Head of caudate nucleus (tissue), 42 donors: ENCODE data around the gene LHFPL5.

ENCODE experiments used
- DNase-seq, 42 donors: peaks; one replicate each; pipeline versions ENCODE4 v3.0.0 to v3.0.0-alpha.2; 2020 to 2021; ENCODE audit warnings: mixed read lengths in 7 of 42
- intact Hi-C: fragments of 100-400 bp; cut with DNase I; formaldehyde crosslinking; loops from one replicate; pipeline ENCODE4 v1.15.0; 2022

Gene LHFPL5

DNA sequence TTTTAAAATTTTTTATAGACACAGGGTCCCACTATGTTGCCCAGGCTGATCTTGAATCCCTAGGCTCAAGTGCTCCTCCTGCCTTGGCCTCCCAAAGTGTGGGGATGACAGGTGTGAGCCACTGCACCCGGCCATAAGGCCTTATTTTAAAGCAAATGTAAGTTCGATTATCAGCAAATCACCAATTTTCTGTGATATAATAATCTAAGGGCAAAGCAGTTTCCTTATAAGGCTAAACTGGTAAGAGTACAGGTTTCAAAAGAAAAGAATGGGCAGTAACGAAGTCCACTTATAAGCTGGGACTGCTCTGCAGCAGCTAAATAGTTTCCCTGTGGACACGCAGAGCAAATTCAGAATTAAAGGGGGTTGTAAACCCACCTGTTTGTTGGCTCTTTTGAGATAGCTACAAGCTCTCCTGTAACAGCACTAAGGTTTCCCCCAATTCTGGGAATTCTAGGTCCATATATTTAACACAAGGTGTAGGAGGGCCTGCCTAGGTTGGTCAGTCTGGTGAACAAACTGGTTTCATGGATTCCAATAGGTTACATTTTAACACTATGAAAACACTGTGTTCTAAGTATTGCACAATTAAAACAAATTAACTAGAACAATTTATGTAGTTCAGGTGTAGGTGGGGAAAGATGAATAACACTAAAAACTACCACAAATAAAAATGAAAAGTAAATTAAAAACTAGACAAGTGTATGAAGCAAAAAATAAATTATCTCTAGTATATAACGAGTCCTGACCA lies 26.3 kb downstream of the LHFPL5 start:
- intact Hi-C loops: no loop called here
- no peak for DNase-seq

DNA sequence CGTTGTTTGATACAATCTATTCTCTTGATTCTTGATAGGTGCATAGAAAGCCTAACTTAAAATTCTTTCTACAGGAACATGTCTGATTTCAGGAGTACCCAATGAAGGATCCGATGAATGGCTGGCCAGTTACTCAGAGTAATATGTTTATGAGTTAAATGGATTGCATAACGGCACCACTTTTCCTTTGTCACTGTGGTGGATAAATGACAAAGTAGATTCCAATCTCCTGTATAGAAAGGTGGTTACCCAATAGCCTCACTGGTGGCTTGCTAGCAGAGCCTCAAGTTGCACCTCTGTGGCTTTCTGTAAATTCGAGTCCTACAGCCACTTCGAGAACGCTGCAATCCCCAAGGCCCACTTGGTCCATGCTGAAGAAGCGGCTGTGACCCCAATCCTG lies 28.4 kb downstream of the LHFPL5 start:
- intact Hi-C loops: no loop called here
- DNase-seq: no peak

- intact Hi-C loops: no loop called here
- no peak for DNase-seq
Measured at GRCh38 chr6:35839019-35839418, 33.9 kb downstream of the LHFPL5 start.

- intact Hi-C loops: no loop called here
- DNase-seq: no peak
Measured at GRCh38 chr6:35842381-35842780, 37.2 kb downstream of the LHFPL5 start.

DNA sequence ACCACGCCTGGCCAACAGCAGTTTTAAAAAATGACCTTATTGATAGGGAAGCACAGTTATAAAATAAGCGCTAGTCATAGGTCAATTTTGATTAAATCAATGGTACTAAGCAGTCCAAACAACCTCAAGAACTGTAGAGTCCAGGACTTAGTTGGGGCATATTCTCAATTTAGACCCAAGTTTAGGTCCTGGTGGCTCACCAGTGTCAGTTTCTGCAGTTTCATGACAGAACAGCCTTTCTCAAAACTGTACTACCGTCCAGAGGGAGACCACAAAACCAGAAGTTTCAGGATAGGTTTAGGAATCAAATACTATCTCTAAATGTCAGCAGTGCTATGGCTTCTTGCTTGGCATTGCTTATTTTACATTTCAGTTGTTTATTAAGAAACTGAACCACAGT lies 39.1 kb downstream of the LHFPL5 start:
- DNase-seq: no peak
- intact Hi-C loops: no loop called here

GRCh38 chr6:35850208-35850607 lies 45.1 kb downstream of the LHFPL5 start:
- no peak for DNase-seq
- intact Hi-C loops: no loop called here

DNA sequence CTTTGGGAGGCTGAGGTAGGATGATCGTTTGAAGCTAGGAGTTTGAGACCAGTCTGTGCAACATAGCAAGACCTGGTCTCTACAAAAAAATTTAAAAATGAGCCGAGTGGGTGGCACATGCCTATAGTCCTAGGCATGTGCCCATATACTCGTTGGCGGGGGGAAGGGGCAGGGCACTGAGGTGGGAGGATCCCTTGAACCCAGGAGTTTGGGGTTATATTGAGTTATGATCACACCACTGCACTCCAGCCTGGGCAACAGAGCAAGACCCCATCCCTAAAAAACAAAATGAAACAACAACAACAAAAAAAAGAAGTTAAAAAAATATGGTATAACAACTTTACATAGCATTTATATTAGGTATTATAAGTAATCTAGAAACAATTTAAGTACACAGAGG lies 47.8 kb downstream of the LHFPL5 start:
- intact Hi-C loops: no loop called here
- no peak for DNase-seq

GRCh38 chr6:35856250-35856649 lies 51.1 kb downstream of the LHFPL5 start:
- intact Hi-C loops: no loop called here
- no peak for DNase-seq

- no peak for DNase-seq
- intact Hi-C loops: no loop called here
Measured at GRCh38 chr6:35857853-35858252, 52.7 kb downstream of the LHFPL5 start.

- intact Hi-C loops: no loop called here
- no peak for DNase-seq
Measured at GRCh38 chr6:35859367-35859766, 54.2 kb downstream of the LHFPL5 start.
